Left renal cortex interstitium (tissue), 4 donors: ENCODE data around the gene BACH2. TPM values are rescaled to one million over a fixed set of nuclear protein-coding genes. Genes with fewer than 3 reads are reported as not detected.

Source experiments
- DNase-seq, 4 donors: peaks; one replicate each; pipeline ENCODE4 v3.0.0-alpha.2; 2013; ENCODE audit warnings: low read depth in 4 of 4, low spot score in 2 of 4, missing footprints in 1 of 4
- polyA plus RNA-seq, 4 donors: library from polyadenylated mRNA; unstranded; fragments of 120-200 nt; gene quantifications; one replicate each; pipeline ENCODE4 v1.2.1, GENCODE V29; 2013; ENCODE audit not compliant: insufficient read length in 4 of 4

Gene BACH2
- polyA plus RNA-seq, 4 donors = 9.1 to 9.9 (median 9.5) TPM

- no peak for DNase-seq
Observed at GRCh38 chr6:90106449-90106848, 190.2 kb downstream of the BACH2 start.

GRCh38 chr6:90105506-90106170 lies 191.0 kb downstream of the BACH2 start:
- DNase-seq = no peak

GRCh38 chr6:90103056-90103800 lies 193.4 kb downstream of the BACH2 start:
- DNase-seq = no peak

GRCh38 chr6:90101403-90101802 lies 195.2 kb downstream of the BACH2 start:
- DNase-seq = no peak

- DNase-seq = no peak
Observed at GRCh38 chr6:90100059-90100665, 196.5 kb downstream of the BACH2 start.

- DNase-seq = no peak
Observed at GRCh38 chr6:90098627-90099026, 198.0 kb downstream of the BACH2 start.

DNA sequence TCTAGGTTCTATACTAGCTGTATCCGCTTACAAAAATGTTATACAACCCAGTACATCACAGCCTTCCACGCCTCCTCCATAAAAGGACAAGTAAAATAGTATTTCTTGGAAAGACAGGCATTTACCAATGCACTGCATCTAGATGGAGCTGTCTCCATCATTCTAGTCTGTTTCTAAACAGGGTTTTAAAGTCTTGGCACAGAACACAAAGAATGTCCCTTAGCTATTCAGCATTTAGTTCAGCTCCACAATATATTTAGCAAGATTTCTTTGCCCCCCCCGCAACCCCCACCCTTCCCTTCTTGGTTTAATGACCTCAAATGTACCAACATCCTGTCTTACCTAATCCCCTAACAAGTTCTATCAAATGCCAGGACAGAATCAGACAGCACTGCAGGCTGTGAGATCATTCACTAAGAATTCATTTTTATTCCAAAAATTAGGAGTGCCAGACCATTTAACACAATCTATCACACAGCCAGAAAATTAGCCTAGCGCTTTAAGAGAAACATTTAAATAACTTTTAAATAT lies 198.6 kb downstream of the BACH2 start:
- DNase-seq = peak in 3 of 4 donors; percentile 21 to 52 (median 44)

- DNase-seq = no peak
Observed at GRCh38 chr6:90097356-90097755, 199.3 kb downstream of the BACH2 start.

GRCh38 chr6:90096818-90097217 lies 199.8 kb downstream of the BACH2 start:
- no peak for DNase-seq

GRCh38 chr6:90095788-90096187 lies 200.9 kb downstream of the BACH2 start:
- DNase-seq = no peak

DNA sequence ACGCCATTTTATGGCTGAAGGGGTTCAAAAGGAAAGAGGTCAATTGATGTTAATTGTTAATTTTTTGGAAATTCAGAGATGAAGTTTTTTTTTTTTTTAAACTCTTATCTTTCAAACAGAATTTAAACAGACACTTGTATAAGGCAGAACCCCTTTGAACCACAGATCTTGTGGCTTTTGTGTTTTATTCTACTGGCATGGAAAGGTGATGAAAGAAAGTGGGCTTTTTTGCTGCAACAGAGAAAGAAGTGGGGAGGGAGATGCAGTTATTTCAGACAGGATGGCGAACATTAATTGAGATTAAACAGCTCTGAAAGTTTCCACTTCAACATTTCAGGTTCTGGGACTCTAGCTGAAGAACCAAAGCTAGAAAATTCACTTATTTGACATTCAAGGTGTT lies 201.5 kb downstream of the BACH2 start:
- DNase-seq = no peak

- DNase-seq = no peak
Observed at GRCh38 chr6:90093558-90094073, 203.0 kb downstream of the BACH2 start.

DNA sequence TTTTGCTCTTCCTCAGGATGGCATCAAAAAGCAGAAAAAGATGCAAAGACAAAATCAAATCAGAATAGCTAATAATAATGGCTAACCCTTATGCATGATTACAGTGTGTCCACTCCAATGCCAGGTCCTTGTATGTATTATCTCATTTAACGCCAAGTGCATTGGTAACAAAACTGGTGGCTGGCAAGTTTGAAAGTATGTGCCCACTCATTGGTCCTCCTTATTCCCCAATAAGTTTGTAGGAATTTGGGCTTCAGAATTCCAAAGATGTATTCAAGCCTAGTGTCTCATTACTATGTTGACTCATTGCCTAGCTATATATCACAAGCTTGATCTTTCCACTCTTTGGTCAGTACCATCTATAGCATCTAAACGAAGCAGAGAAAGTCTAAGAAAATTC lies 205.8 kb downstream of the BACH2 start:
- DNase-seq = no peak

DNA sequence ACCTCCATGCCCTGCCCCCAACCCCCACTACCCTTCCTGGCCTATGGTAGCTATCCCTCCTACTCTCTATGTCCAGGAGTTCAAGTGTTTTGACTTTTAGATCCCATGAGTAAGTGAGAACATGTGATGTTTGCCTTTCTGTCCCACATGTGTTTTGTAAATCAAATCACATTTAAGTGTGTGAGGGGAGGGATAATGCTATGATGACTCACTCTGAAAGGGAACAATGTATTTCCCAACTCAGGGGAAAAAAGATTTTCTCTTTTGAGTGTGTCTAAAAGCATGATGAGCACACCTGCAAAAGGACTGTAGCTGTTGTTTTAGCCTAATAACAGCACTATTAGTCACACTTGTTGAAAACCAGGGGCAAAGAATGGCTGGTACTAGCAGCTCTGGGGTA lies 208.6 kb downstream of the BACH2 start:
- no peak for DNase-seq

DNA sequence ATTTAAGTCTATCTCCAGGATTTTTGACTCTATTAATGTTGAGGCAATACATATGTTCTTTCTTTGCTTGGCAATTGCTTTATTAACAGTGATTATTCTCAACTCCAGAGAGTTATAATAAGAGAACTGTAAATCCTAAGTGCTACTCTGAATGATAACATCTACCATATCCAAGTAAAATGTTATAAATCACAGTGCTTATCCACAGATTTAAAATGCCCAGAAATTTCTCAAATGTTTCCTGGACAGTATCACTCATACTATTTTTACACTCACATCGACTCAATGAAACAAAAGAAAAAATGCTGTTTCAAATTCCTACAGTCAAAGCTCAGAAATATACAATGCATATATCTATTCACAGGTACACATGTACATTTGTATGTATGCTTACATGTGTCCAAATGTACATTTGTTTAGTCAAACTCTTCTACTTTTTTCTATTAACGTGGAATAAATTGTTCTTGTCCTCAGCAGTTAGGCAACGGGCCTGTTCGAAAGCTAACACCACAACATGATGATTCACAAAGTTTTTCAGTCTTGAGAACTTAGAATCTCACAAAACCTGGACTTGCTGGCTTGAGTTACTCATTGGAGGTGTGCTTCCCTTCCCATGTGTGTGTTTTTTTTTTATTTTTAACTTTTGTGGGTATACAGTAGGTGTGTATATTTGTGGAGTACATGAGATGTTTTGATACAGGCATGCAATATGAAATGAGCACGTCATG lies 209.4 kb downstream of the BACH2 start:
- no peak for DNase-seq

DNA sequence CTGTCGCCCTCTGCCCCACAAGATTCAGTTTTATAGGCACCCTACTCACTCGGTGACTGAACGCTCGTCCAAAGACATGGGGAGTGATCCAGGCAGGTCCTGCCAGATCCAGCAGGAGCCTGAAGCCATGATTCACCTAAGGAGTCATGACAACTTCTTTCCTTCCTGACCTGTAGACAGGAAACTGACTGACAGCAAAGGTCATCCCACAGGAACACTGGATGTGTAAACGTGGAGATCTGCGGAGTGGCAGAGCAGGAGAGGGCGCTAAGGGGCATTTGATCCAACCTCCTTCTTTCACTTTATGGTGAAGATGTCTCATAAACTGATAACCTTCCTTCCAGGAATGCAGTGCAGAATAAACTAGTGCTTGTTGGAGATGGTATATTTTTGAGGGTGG lies 210.1 kb downstream of the BACH2 start:
- DNase-seq = no peak

DNA sequence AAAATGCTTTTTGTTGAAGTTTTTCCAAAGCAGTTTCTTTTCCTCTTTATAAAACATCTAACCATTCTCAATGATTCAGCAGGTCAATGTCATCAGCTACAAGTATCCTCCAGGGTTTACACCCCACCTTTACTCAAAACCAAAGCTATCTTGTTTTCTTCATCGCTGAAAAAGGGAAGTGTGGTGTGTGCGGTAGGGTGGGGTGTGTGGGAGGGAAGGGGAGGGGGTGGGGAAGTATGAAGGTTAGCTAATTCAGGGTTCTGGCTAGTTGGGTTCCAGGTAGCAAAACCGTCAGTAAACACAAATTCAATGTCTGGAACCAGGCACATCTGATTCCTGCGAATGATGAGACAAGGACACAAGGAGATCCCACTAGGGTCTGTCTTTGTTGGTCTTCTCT lies 212.8 kb downstream of the BACH2 start:
- DNase-seq = no peak

- DNase-seq = no peak
Observed at GRCh38 chr6:90082847-90083246, 213.8 kb downstream of the BACH2 start.

- DNase-seq = no peak
Observed at GRCh38 chr6:90080876-90081481, 215.7 kb downstream of the BACH2 start.
